A549 (cell line): ENCODE results near the gene USP46.

Experiments used
- HEYL ChIP-seq: fragments of 250-450 bp; sonication (Bioruptor Pico); IDR thresholded peaks from 2 replicates; pipeline ENCODE4 v1.8.0; 2021; ENCODE audit warnings: mild to moderate bottlenecking, moderate library complexity
- POLR2A ChIP-seq: IDR thresholded peaks from 2 replicates; pipeline ENCODE4 v1.6.1; 2012; ENCODE audit warnings: mild to moderate bottlenecking, low read length
- TF ChIP-seq, protein P1 (sequence below): fragments of >200 bp; sonication (Bioruptor Twin); formaldehyde crosslinking; IDR thresholded peaks from 3 replicates; pipeline ENCODE4 v1.5.1; 2016

DNA sequence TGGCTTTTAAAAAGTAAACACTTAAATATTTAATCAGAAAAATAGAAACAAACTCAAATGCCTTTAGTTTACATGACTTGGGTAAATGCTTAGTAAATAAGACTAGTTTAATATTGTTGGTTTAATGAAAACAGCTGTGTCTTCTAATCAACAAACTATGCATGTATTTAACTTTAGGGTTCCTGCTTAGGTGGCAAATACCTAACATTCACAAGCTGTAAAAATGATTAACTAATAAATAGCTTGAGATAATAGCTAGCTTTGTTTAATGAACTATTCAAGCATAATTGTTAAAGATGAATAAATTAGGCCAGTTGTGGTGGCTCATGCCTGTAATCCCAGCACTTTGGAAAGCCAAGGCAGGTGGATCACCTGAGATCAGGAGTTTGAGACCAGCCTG lies 30.0 kb upstream of the USP46 start:
- TF ChIP-seq HEYL (CRISPR knock-in tag) (no peak), POLR2A (no peak)
- TF ChIP-seq, protein P1, sequence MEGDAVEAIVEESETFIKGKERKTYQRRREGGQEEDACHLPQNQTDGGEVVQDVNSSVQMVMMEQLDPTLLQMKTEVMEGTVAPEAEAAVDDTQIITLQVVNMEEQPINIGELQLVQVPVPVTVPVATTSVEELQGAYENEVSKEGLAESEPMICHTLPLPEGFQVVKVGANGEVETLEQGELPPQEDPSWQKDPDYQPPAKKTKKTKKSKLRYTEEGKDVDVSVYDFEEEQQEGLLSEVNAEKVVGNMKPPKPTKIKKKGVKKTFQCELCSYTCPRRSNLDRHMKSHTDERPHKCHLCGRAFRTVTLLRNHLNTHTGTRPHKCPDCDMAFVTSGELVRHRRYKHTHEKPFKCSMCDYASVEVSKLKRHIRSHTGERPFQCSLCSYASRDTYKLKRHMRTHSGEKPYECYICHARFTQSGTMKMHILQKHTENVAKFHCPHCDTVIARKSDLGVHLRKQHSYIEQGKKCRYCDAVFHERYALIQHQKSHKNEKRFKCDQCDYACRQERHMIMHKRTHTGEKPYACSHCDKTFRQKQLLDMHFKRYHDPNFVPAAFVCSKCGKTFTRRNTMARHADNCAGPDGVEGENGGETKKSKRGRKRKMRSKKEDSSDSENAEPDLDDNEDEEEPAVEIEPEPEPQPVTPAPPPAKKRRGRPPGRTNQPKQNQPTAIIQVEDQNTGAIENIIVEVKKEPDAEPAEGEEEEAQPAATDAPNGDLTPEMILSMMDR, result no peak
